Immature natural killer cell (primary cell): Measurements from ENCODE around the gene CCL2. TPM values are rescaled to one million over a fixed set of nuclear protein-coding genes. Genes with fewer than 3 reads are reported as not detected.

ENCODE experiments used
- DNase-seq, 3 donors: peaks; one replicate each; pipeline ENCODE4 v3.0.0; 2022; ENCODE audit warnings: mixed read lengths in 1 of 3
- H3K27ac Mint-ChIP-seq, 6 donors: one replicate each; pipeline ENCODE4 v1.8.0; 2020; ENCODE audit warnings: mixed read lengths in 6 of 6, mild to moderate bottlenecking in 5 of 6, inconsistent platforms in 4 of 6, moderate library complexity in 3 of 6
- H3K27me3 Mint-ChIP-seq, 3 donors: one replicate each; pipeline ENCODE4 v1.8.0; 2020 to 2021; ENCODE audit warnings: low read depth in 3 of 3, mild to moderate bottlenecking in 3 of 3, mixed read lengths in 3 of 3, moderate library complexity in 3 of 3, inconsistent platforms in 1 of 3
- H3K36me3 Mint-ChIP-seq, 3 donors: one replicate each; pipeline ENCODE4 v1.8.0; 2020; ENCODE audit warnings: mixed read lengths in 3 of 3, inconsistent platforms in 2 of 3, mild to moderate bottlenecking in 2 of 3
- H3K4me1 Mint-ChIP-seq, 2 donors: one replicate each; pipeline ENCODE4 v1.8.0; 2020; ENCODE audit warnings: inconsistent platforms in 2 of 2, mild to moderate bottlenecking in 2 of 2, mixed read lengths in 2 of 2, moderate library complexity in 1 of 2
- H3K4me3 Mint-ChIP-seq, 5 donors: one replicate each; pipeline ENCODE4 v1.8.0; 2020; ENCODE audit warnings: mild to moderate bottlenecking in 5 of 5, mixed read lengths in 5 of 5, inconsistent platforms in 3 of 5, moderate library complexity in 3 of 5
- H3K9me3 Mint-ChIP-seq, 6 donors: one replicate each; pipeline ENCODE4 v1.8.0; 2020; ENCODE audit warnings: mild to moderate bottlenecking in 6 of 6, mixed read lengths in 6 of 6, inconsistent platforms in 4 of 6, moderate library complexity in 3 of 6
- polyA plus RNA-seq, 3 donors: library from polyadenylated mRNA; unstranded; fragments of 300-500 nt; fragmentation: Illumina TruSeq; gene quantifications; one replicate each; pipeline ENCODE4 v1.2.3, GENCODE V29; 2021

Gene CCL2
- polyA plus RNA-seq, 3 donors from 2014 or later: 0.51 TPM; not detected in 2

DNA sequence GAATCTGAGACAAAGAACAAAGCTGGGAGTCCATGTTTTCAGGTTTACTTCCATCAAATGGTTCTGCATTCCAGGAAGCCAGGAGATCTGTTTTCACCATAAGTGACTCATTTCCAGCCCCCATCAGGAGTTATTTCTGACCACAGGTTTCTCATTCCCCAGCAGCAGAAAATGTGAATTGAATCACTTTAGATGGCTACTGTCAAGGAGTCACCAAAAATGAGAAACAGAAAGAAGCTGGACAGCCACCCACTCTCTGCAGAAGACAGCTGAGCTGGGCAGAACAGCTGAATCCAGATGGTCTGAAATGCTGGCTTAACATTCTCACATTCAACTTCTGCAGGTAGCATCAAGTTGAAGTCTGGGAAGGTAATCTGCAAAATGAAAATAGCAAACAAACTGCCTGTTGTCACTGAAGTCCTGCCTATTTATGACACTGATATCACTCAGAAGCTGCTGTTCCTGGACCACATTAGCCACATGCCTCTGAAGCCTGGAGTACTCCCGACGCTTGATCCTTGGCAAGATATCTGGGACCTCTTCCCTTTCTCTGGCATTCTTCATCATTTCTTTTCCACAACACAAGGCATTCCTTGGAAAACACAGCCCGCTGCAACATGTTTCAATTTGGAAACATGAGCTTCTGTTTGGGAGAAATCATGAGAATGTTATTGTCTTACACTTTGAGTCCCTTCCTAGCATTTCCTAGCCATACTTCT is 45.7 kb downstream of the CCL2 start:
- no peak overlapping the region for H3K4me3 Mint-ChIP-seq
- peaks cover 0 to 4% (median 0%) of the 10 kb centered on the region in 6 donors for H3K9me3 Mint-ChIP-seq
- H3K4me1 Mint-ChIP-seq: no peaks in the 10 kb centered on the region
- peaks cover 1 to 5% (median 5%) of the 10 kb centered on the region in 3 donors for H3K27me3 Mint-ChIP-seq
- no peak for DNase-seq
- H3K36me3 Mint-ChIP-seq: no peaks in the 10 kb centered on the region
- no peak overlapping the region for H3K27ac Mint-ChIP-seq

DNA sequence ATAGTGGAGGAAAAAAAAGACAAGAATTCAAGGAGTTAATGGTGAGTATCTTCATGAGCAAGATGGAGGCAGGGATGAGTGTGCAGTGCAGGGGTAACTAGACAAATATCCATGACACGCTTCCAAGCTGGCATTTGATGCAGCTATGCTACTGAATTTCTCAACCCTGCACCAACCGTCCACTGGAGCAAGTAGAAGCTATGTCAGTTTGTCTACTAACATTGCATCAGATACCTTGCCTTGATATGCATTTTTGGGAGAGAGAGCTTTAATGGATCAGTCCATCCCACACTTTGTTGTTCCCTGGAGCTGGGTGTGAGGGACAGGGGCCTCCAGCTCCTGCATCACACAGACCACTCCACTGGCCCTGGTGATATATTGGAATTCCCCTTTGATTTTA is 46.9 kb downstream of the CCL2 start:
- no peak overlapping the region for H3K4me3 Mint-ChIP-seq
- no peaks in the 10 kb centered on the region for H3K36me3 Mint-ChIP-seq
- peaks cover 0 to 4% (median 0%) of the 10 kb centered on the region in 6 donors for H3K9me3 Mint-ChIP-seq
- H3K4me1 Mint-ChIP-seq: no peaks in the 10 kb centered on the region
- H3K27ac Mint-ChIP-seq: no peak overlapping the region
- peaks cover 0 to 5% (median 5%) of the 10 kb centered on the region in 3 donors for H3K27me3 Mint-ChIP-seq
- no peak for DNase-seq

DNA sequence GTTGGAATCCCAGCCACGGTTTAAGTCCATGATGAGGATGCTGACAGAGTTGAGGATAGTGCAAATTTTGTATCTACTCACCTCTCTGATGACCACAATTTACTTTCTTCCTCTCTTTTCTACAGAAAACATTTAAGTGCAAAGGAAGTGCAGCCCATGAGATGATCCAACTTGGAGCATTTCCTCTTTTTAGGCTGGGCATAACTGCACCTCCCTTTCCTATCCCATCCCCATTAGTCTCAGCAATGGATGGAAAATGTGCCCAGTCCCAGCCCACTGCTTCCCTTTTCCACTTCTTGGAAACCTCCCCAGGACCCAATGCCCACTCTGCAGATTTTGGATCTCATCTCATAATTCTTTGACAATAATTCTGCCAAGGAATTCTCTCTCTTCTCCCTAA is 47.6 kb downstream of the CCL2 start:
- peaks cover 0 to 5% (median 5%) of the 10 kb centered on the region in 3 donors for H3K27me3 Mint-ChIP-seq
- DNase-seq: no peak
- peaks cover 0 to 4% (median 0%) of the 10 kb centered on the region in 6 donors for H3K9me3 Mint-ChIP-seq
- H3K27ac Mint-ChIP-seq: no peak overlapping the region
- H3K4me1 Mint-ChIP-seq: no peaks in the 10 kb centered on the region
- no peaks in the 10 kb centered on the region for H3K36me3 Mint-ChIP-seq
- no peak overlapping the region for H3K4me3 Mint-ChIP-seq

DNA sequence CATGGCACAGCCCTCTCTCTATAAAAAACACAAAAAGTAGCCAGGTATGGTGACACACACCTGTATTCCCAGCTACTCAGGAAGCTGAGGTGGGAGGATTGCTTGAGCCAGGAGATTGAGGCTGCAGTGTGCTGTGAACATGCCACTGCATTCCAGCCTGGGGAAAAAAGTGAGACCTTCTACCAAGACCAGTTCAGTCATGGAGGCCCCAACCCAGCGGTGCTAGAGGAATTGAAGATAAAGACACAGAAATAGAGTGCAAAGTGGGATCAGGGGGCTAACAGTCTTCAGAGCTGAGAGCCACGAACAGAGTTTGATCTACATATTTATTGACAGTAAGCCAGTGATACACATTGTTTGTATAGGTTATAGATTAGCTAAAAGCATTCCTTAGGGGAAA is 48.5 kb downstream of the CCL2 start:
- Mint-ChIP-seq H3K27me3 (peaks cover 0 to 7% (median 5%) of the 10 kb centered on the region in 3 donors), H3K27ac (no peak overlapping the region), H3K4me1 (no peaks in the 10 kb centered on the region), H3K36me3 (no peaks in the 10 kb centered on the region), H3K9me3 (peaks cover 0 to 4% (median 0%) of the 10 kb centered on the region in 6 donors), H3K4me3 (no peak overlapping the region)
- DNase-seq: no peak

DNA sequence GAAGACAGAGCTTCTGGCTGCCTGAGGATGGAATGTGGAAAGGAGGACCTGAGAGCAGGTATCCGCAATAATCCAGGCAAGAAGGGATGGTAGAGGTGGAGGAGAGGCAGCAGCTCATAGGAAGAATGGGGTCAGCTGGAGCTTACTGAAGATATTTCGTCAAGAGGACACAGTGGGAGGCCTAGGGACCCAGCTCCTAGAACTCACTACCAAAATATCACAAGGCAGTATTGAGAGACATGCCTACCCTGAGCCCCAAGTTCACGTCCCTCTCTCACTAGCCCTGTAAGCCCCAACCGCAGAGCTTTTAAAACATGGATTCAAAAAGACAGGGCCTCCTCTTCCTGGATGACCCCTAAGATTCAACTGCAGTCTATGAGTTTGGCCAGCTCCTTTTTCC is 50.0 kb downstream of the CCL2 start:
- Mint-ChIP-seq H3K4me1 (no peaks in the 10 kb centered on the region), H3K36me3 (no peaks in the 10 kb centered on the region), H3K27ac (no peak overlapping the region), H3K9me3 (no peaks in the 10 kb centered on the region), H3K27me3 (peaks cover 2 to 7% (median 5%) of the 10 kb centered on the region in 3 donors), H3K4me3 (no peak overlapping the region)
- no peak for DNase-seq

DNA sequence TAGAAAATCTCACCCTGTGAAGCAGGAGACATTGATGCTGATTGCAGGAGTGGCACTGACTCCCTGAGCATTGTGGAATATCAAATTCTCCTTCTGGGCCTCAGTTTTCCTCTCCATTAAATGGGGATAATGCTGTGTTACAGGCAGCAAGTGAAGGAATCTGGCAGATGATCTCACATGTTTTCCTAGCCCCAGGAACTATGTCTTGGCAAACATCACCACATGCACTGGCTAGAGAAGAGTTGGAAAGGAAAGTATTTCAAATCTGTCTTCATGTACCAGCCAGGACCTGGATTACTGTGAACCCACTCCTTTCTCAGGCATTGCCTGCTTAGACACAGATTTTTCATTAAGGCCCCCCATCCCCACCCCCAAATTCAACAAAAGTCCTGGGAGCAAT is 50.5 kb downstream of the CCL2 start:
- Mint-ChIP-seq H3K9me3 (no peaks in the 10 kb centered on the region), H3K36me3 (no peaks in the 10 kb centered on the region), H3K27ac (no peak overlapping the region), H3K4me3 (no peak overlapping the region), H3K27me3 (peaks cover 2 to 7% (median 5%) of the 10 kb centered on the region in 3 donors), H3K4me1 (no peaks in the 10 kb centered on the region)
- DNase-seq: no peak

DNA sequence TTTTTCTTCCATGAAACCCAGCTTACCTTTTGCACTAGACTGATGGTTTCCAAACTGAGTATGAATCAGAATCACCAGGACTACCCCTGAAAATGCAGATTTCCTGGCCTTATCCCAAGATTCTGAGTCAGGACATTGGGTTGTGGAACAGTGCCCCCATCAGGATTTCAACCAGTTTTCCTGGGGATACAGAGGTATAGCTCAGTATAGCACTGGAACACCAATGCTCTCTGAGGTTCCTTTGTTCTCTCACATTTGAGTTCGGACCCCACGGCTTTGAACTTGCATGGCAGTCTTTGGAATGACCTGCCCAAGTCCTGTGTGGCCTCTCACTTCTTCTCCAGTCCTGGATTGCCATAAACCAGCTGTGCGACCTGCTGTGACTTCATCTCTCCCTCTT is 51.4 kb downstream of the CCL2 start:
- H3K36me3 Mint-ChIP-seq: no peaks in the 10 kb centered on the region
- no peak for DNase-seq
- no peaks in the 10 kb centered on the region for H3K9me3 Mint-ChIP-seq
- H3K27me3 Mint-ChIP-seq: peaks cover 2 to 7% (median 2%) of the 10 kb centered on the region in 3 donors
- H3K27ac Mint-ChIP-seq: no peak overlapping the region
- H3K4me1 Mint-ChIP-seq: no peaks in the 10 kb centered on the region
- no peak overlapping the region for H3K4me3 Mint-ChIP-seq

Other genes with a start within 250 kb of the CCL2 start
- not detected for gene CCL7, start 14.9 kb downstream of the CCL2 start, polyA plus RNA-seq
- gene CCL11, start 30.5 kb downstream of the CCL2 start, polyA plus RNA-seq: not detected
- gene CCL8, start 64.2 kb downstream of the CCL2 start, polyA plus RNA-seq: not detected
- not detected for gene CCL13, start 101.2 kb downstream of the CCL2 start, polyA plus RNA-seq
- not detected for gene CCL1, start 107.9 kb downstream of the CCL2 start, polyA plus RNA-seq